ENCODE results near the gene CCL26. TPM values are rescaled to one million over a fixed set of nuclear protein-coding genes. Genes with fewer than 3 reads are reported as not detected.
A peak's percentile ranks its signal among the peaks of the same experiment; 100 is the strongest.

CCL26 gene
- total RNA-seq (2014; rRNA removed), result 7.1 and 8.2 TPM in 2 replicates
- percentile 23 among the genes with signal in this experiment for Bru-seq, nascent RNA
- BruChase-seq, experiment 1, labeled RNA remaining after a 6-hour chase, result percentile 40 among the genes with signal in this experiment
- percentile 22 among the genes with signal in this experiment for BruChase-seq, experiment 2, labeled RNA remaining after a 2-hour chase
- long read RNA-seq, partial matches to known transcripts, result 0 of 2 reads
- long read RNA-seq, other reads (novel, unspliced or antisense), result 0 of 2 reads

GRCh38 chr7:75772081-75773077 is at the start of gene CCL26:
Gene CCL26 (minus strand): TSS chr7:75772211. CDS start chr7:75772176, 35 bp downstream.
- peak; percentile 92 for DNase-seq
- TF ChIP-seq CTCF (conservative IDR thresholded peaks at IDR 0.05; ENCODE audit: low read depth, low read length) (no peak), EZH2 (IDR thresholded peaks at IDR 0.05; ENCODE audit: low read length, unreplicated experiment) (no peak), EZH2phosphoT487 (IDR thresholded peaks at IDR 0.05; ENCODE audit: borderline replicate concordance, low read length) (no peak)
- no TSS peak for BruUV-seq (replicated peaks)
- Histone ChIP-seq H3K27me3 (ENCODE audit: low read length) (no peaks in the 10 kb centered on the region), H3K79me2 (ENCODE audit: low read length) (no peaks in the 10 kb centered on the region), H3F3A (ENCODE audit: low read length, unreplicated experiment) (no peaks in the 10 kb centered on the region), H3K9me2 (replicated peaks; ENCODE audit: low read length) (no peaks in the 10 kb centered on the region), H3K9ac (ENCODE audit: low read length) (peak within 1 kb of the TSS; percentile 42), H3K36me3 (ENCODE audit: low read depth, low read length) (no peaks in the 10 kb centered on the region), H3K9me3 (ENCODE audit: low read length) (no peaks in the 10 kb centered on the region), H3K27ac (ENCODE audit: low read length) (peak within 1 kb of the TSS; percentile 88), H3K4me1 (ENCODE audit: insufficient read depth, low read length) (peaks cover 29% of the 10 kb centered on the region), H3K4me3 (ENCODE audit: low read length) (no peak within 1 kb of the TSS), H4K20me1 (ENCODE audit: low read length) (no peaks in the 10 kb centered on the region), H2AFZ (ENCODE audit: low read length) (no peak within 1 kb of the TSS), H3K4me2 (ENCODE audit: low read length) (peak within 1 kb of the TSS; percentile 46; the same call in 1 of the 2 replicates)
- intact Hi-C loops (cut with micrococcal nuclease), result loop anchor here (10.0 kb wide), 1 partner anchor 172 kb away; no protein-coding TSS in a partner anchor
- ATAC-seq, result peak; percentile 63
- ChIA-PET CTCF (no interaction called here), POLR2A (ENCODE audit: unreplicated experiment) (no interaction called here)

- Histone ChIP-seq H3K9me3 (ENCODE audit: low read length) (no peaks in the 10 kb centered on the region), H3K27me3 (ENCODE audit: low read length) (no peaks in the 10 kb centered on the region), H3K27ac (ENCODE audit: low read length) (no peak overlapping the region), H2AFZ (ENCODE audit: low read length) (no peak overlapping the region), H3K79me2 (ENCODE audit: low read length) (no peaks in the 10 kb centered on the region), H3K36me3 (ENCODE audit: low read depth, low read length) (no peaks in the 10 kb centered on the region), H4K20me1 (ENCODE audit: low read length) (no peaks in the 10 kb centered on the region), H3F3A (ENCODE audit: low read length, unreplicated experiment) (no peaks in the 10 kb centered on the region), H3K4me3 (ENCODE audit: low read length) (no peak overlapping the region), H3K4me1 (ENCODE audit: insufficient read depth, low read length) (peaks cover 10% of the 10 kb centered on the region), H3K9me2 (replicated peaks; ENCODE audit: low read length) (no peaks in the 10 kb centered on the region), H3K9ac (ENCODE audit: low read length) (no peak overlapping the region), H3K4me2 (ENCODE audit: low read length) (no peak overlapping the region)
- ChIA-PET CTCF (no interaction called here), POLR2A (ENCODE audit: unreplicated experiment) (no interaction called here)
- BruUV-seq (replicated peaks), result no TSS peak
- intact Hi-C loops (cut with micrococcal nuclease), result no loop called here
- ATAC-seq (no peak), DNase-seq (no peak)
- TF ChIP-seq EZH2 (IDR thresholded peaks at IDR 0.05; ENCODE audit: low read length, unreplicated experiment) (no peak), CTCF (conservative IDR thresholded peaks at IDR 0.05; ENCODE audit: low read depth, low read length) (no peak), EZH2phosphoT487 (IDR thresholded peaks at IDR 0.05; ENCODE audit: borderline replicate concordance, low read length) (no peak)
Measured at GRCh38 chr7:75820688-75821087, 48.7 kb upstream of the CCL26 start.
